ENCODE results near the gene ACTR3.
"Not testable (repeated sequence)": the region's sequence is repeated elsewhere in the genome, so short reads cannot be mapped to it uniquely, and the experiment has no call there.

Gene ACTR3

GRCh38 chr2:113922784-113923183 lies 32.9 kb downstream of the ACTR3 start:
- DNase-seq (ENCODE audit: extremely low read depth, low read depth): no peak
- no peak for TF ChIP-seq CTCF (IDR thresholded peaks at IDR 0.05; ENCODE audit: low read depth, low read length)

GRCh38 chr2:113925884-113926283 lies 36.0 kb downstream of the ACTR3 start:
- no peak for TF ChIP-seq CTCF (IDR thresholded peaks at IDR 0.05; ENCODE audit: low read depth, low read length)

GRCh38 chr2:113926314-113926713 lies 36.4 kb downstream of the ACTR3 start:
- TF ChIP-seq CTCF (IDR thresholded peaks at IDR 0.05; ENCODE audit: low read depth, low read length): no peak

More at GRCh38 chr2:113925884-113926283, 36.0 kb downstream of the ACTR3 start:
- DNase-seq (ENCODE audit: extremely low read depth, low read depth): no peak

GRCh38 chr2:113930448-113930847 lies 40.6 kb downstream of the ACTR3 start:
- no peak for DNase-seq (ENCODE audit: extremely low read depth, low read depth)
- no peak for TF ChIP-seq CTCF (IDR thresholded peaks at IDR 0.05; ENCODE audit: low read depth, low read length)

More at GRCh38 chr2:113926314-113926713, 36.4 kb downstream of the ACTR3 start:
- DNase-seq (ENCODE audit: extremely low read depth, low read depth): no peak

- TF ChIP-seq CTCF (IDR thresholded peaks at IDR 0.05; ENCODE audit: low read depth, low read length): no peak
- no peak for DNase-seq (ENCODE audit: extremely low read depth, low read depth)
Measured at GRCh38 chr2:113937501-113937900, 47.6 kb downstream of the ACTR3 start.

- DNase-seq (ENCODE audit: extremely low read depth, low read depth): no peak
- TF ChIP-seq CTCF (IDR thresholded peaks at IDR 0.05; ENCODE audit: low read depth, low read length): no peak
Measured at GRCh38 chr2:113940891-113941290, 51.0 kb downstream of the ACTR3 start.

GRCh38 chr2:113945784-113946183 lies 55.9 kb downstream of the ACTR3 start:
- not testable (repeated sequence) for DNase-seq (ENCODE audit: extremely low read depth, low read depth)

- not testable (repeated sequence) for DNase-seq (ENCODE audit: extremely low read depth, low read depth)
Measured at GRCh38 chr2:113950906-113951305, 61.0 kb downstream of the ACTR3 start.
